DND-41 (cell line): ENCODE results near the gene LENG9.

Experiments used
- CTCF ChIP-seq: IDR thresholded peaks from 2 replicates; pipeline ENCODE4 v1.5.1; 2012; ENCODE audit warnings: borderline replicate concordance, low read length, moderate library complexity, mild to moderate bottlenecking; ENCODE audit not compliant: poor library complexity, severe bottlenecking; ENCODE audit errors: extremely low read depth
- EZH2 ChIP-seq: IDR thresholded peaks from 3 replicates; pipeline ENCODE4 v1.6.1; 2012; ENCODE audit warnings: borderline replicate concordance, low read depth, mild to moderate bottlenecking, moderate library complexity, low read length, inconsistent platforms; ENCODE audit not compliant: severe bottlenecking

- TF ChIP-seq CTCF (no peak), EZH2 (no peak)
Observed at GRCh38 chr19:54420068-54420382, 43.6 kb downstream of the LENG9 start.
